ENCODE measurements around the gene SLIT1.

Gene SLIT1

DNA sequence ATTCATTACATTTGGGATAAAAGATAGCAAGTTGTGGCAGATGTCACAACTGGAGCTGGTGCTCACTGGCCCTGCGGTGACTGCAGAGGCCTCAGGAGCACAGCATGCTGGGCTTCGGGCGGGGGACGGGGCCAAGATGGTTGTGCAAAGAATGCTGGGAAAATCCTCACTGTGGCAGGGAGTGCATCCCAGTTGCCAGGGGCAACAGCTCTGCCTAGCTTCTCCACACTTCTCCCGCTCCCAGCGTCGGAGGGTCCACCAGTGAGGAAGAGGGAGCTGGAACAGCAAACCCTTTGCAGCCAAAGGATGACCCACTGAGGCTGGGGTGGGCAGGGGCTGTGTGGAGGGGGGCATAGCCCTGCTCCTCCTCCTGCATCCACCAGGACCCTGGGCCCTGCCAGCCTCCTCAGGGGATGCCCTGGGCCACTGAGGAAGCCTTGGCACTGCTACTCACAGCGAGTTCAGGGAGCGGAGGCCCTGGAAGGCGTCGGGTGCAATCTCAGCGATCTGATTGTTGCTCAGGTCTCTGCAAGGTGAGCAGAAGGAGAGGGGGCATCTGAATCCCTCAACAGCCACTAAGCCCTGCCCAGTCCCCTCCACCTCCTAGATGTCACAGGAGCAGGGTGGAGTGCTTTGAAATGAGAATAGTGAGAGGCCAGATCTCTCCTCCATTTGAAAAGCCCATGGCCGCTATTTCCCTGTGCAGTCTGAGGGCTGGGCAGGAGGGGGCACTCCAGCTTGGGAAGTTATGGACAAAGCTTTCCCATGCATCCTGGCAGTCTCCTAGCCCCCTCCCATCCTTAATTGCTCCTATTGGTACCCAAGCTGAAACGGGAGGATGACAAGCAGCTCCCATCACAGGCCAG, 126.5 kb downstream of the SLIT1 start:
- H3K36me3 ChIP-seq (ENCODE audit: insufficient read depth, low read length), result no peaks in the 10 kb centered on the region
- no peak for DNase-seq (ENCODE audit: low read depth, low spot score)
- H3K4me3 ChIP-seq, result no peak overlapping the region
- TF ChIP-seq POLR2AphosphoS5 (IDR thresholded peaks at IDR 0.05; ENCODE audit: borderline replicate concordance, low read depth, low read length) (no peak), EZH2 (IDR thresholded peaks at IDR 0.05) (no peak), FOXP2 (optimal IDR thresholded peaks at IDR 0.05; ENCODE audit: control extremely low read depth, extremely low read length, insufficient read depth) (no peak)
- H3K9ac ChIP-seq (ENCODE audit: insufficient read length), result no peak overlapping the region
- H3K27ac ChIP-seq, result no peak overlapping the region
- no peaks in the 10 kb centered on the region for H3K9me3 ChIP-seq (ENCODE audit: low read depth, low read length)

DNA sequence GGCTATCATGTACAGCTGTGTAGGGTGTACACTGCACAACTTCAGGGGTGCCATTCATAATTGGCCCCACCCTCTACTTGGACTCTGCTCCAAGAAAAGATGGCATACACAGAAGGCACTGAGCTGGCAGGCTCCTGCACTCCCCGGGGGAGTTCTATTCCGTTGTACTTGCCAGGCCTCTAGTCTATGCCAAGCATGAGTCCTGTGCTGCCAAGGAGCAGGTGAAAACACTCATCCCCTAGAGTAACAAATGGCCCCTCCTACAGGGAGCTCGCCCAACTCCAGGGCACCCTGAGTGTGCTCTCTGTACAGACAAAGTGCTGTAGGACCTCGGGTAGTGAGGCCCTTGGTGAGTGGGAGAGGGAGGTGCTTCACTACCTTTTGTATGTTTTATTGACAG, 127.2 kb downstream of the SLIT1 start:
- Histone ChIP-seq H3K9ac (ENCODE audit: insufficient read length) (no peak overlapping the region), H3K27ac (no peak overlapping the region), H3K4me3 (no peak overlapping the region), H3K9me3 (ENCODE audit: low read depth, low read length) (no peaks in the 10 kb centered on the region), H3K36me3 (ENCODE audit: insufficient read depth, low read length) (no peaks in the 10 kb centered on the region)
- no peak for DNase-seq (ENCODE audit: low read depth, low spot score)
- TF ChIP-seq POLR2AphosphoS5 (IDR thresholded peaks at IDR 0.05; ENCODE audit: borderline replicate concordance, low read depth, low read length) (no peak), EZH2 (IDR thresholded peaks at IDR 0.05) (no peak), FOXP2 (optimal IDR thresholded peaks at IDR 0.05; ENCODE audit: control extremely low read depth, extremely low read length, insufficient read depth) (no peak)

DNA sequence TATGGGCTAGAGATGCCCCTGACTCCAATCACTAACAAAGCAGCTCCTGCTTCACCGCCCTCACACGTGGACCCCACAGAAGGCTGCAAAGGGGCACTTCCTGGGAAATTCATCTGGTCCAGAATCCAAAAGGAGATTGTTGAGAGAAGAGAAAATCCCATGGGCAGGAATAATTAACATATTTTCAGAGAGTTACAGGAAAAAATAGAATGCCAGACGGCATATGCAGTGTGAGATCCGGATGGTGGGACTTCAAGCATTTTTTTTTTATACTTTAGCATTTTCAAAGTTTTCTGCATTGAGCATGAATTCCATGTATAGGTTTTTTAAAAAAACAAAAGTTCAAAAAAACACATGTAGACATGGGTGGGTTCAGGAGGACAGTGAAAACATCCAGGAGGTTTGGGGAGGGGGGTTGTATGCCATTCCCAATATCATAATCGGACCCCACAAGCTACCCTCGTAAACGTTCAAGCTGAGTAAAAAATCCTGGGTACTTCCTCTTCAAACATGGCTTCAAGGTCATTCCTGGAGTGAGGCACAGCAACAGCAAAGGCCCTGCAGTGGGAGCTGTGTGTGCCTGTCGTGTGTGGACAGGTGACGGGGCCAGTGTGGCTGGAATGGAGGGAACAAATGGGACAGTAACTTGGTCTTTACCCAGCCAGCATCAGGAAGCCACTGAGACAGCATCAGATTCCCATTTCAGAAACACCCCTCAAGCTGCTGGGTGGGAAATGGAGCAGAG, 128.1 kb downstream of the SLIT1 start:
- H3K27ac ChIP-seq, result no peak overlapping the region
- H3K9ac ChIP-seq (ENCODE audit: insufficient read length), result no peak overlapping the region
- no peaks in the 10 kb centered on the region for H3K9me3 ChIP-seq (ENCODE audit: low read depth, low read length)
- no peak for DNase-seq (ENCODE audit: low read depth, low spot score)
- TF ChIP-seq FOXP2 (optimal IDR thresholded peaks at IDR 0.05; ENCODE audit: control extremely low read depth, extremely low read length, insufficient read depth) (no peak), EZH2 (IDR thresholded peaks at IDR 0.05) (no peak), POLR2AphosphoS5 (IDR thresholded peaks at IDR 0.05; ENCODE audit: borderline replicate concordance, low read depth, low read length) (no peak)
- no peaks in the 10 kb centered on the region for H3K36me3 ChIP-seq (ENCODE audit: insufficient read depth, low read length)
- no peak overlapping the region for H3K4me3 ChIP-seq

DNA sequence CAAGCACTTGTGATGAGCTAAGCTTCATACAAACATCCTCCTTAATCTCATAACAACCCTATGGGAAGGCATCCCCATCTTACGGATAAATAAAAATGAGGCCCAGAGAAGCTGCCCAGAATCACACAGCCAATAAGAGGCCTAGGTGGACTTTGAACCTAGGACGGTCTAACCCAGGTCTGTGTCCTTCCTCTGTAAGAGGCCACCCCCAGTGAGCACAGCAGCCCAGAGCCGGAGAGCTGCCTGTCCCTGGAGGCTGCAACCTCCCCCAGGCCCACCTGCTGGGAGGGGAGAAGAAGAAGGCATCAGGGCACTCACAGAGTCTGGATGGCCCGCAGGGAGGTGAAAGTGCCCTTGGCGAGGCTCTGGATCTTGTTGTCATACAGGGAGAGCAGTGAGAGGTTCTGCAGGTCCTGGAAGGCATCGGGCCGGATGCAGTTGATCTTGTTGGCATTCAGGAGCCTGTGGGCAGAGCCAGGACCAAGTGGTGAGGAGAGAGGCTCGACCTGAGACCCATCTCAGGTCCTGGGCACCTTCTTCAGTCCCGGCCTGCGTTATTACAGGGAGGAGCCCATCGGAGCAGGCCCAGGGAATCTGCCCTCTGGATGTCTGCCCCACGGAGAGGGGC, 129.6 kb downstream of the SLIT1 start:
- DNase-seq (ENCODE audit: low read depth, low spot score), result no peak
- TF ChIP-seq POLR2AphosphoS5 (IDR thresholded peaks at IDR 0.05; ENCODE audit: borderline replicate concordance, low read depth, low read length), result no peak
- no peaks in the 10 kb centered on the region for H3K36me3 ChIP-seq (ENCODE audit: insufficient read depth, low read length)
- H3K27ac ChIP-seq, result no peak overlapping the region
- H3K4me3 ChIP-seq, result no peak overlapping the region
- H3K9ac ChIP-seq (ENCODE audit: insufficient read length), result no peak overlapping the region
- no peaks in the 10 kb centered on the region for H3K9me3 ChIP-seq (ENCODE audit: low read depth, low read length)

DNA sequence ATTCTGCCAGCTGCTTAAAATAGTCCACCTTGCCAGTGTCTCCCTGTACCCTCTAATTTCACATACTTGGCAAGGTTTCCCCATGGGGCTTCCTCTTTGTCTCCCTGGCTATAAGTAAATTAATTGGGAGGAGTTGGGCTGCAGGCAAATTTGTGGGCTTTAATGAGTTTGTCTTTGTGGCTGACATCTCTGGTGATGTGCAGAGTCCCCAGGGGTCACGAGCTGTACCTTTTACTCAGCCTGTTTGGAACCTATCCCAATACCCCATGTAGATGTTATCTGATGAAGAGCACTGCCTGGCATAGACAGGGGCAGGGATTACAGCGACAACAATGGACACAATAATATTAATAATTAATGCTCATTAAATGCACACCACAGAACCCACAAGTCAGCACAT, 132.5 kb downstream of the SLIT1 start:
- Histone ChIP-seq H3K4me3 (no peak overlapping the region), H3K9ac (ENCODE audit: insufficient read length) (no peak overlapping the region), H3K9me3 (ENCODE audit: low read depth, low read length) (no peaks in the 10 kb centered on the region), H3K27ac (no peak overlapping the region), H3K36me3 (ENCODE audit: insufficient read depth, low read length) (no peaks in the 10 kb centered on the region)
- TF ChIP-seq POLR2AphosphoS5 (IDR thresholded peaks at IDR 0.05; ENCODE audit: borderline replicate concordance, low read depth, low read length) (no peak), FOXP2 (optimal IDR thresholded peaks at IDR 0.05; ENCODE audit: control extremely low read depth, extremely low read length, insufficient read depth) (no peak), EZH2 (IDR thresholded peaks at IDR 0.05) (no peak)
- no peak for DNase-seq (ENCODE audit: low read depth, low spot score)

DNA sequence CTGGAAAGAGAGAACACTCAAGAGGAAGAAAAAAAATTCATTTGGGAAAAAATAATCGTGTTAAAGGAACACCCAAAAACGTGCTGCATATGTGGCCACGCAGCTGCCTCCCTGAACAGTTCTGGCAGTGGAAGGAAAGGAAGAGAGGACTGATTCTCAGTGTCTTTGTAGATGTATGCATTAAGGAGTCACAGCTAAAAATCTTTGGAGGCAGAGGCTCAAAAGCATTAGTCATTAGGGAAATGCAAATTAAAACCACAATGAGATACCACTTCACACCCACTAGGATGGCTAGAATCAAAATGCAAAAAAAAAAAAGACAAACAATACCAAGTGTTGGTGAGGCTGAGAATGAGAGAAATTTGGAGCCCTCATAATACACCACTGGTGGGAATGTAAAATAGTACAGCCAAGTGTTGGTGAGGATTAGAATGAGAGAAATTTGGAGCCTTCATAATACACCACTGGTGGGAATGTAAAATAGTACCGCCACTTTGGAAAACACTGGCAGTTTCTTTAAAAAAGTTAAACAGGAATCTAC, 134.7 kb downstream of the SLIT1 start:
- Histone ChIP-seq H3K9ac (ENCODE audit: insufficient read length) (no peak overlapping the region), H3K36me3 (ENCODE audit: insufficient read depth, low read length) (no peaks in the 10 kb centered on the region), H3K27ac (no peak overlapping the region), H3K9me3 (ENCODE audit: low read depth, low read length) (no peaks in the 10 kb centered on the region), H3K4me3 (no peak overlapping the region)
- TF ChIP-seq EZH2 (IDR thresholded peaks at IDR 0.05), result no peak
- no peak for TF ChIP-seq FOXP2 (optimal IDR thresholded peaks at IDR 0.05; ENCODE audit: control extremely low read depth, extremely low read length, insufficient read depth)
- no peak for TF ChIP-seq POLR2AphosphoS5 (IDR thresholded peaks at IDR 0.05; ENCODE audit: borderline replicate concordance, low read depth, low read length)
- no peak for DNase-seq (ENCODE audit: low read depth, low spot score)

DNA sequence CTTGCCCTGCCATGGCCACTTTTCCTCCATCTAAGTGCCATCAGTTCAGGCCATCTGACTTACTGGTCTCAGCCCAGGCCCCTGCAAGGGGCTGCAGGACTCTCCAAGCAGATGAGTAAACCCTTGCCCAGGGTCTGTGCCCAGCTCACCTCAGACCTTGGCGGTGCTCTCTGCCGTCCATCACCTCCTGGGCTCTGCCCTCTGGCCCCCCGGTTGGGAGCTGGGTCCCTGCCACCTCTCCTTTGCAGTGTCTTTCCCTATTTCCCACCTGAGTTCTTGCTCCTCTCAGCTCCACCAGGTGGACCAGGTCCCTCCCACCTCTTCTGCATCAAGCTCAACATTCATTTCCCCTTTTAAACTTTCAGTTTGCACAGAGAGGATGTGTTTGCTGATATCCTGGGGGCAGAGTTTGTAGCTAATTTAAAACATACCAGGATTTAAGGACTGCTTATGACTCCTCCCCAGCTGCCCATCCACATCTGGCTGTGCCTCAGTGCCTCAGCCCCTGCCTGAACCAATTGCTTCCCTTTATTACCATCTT, 135.5 kb downstream of the SLIT1 start:
- no peak overlapping the region for H3K4me3 ChIP-seq
- no peak overlapping the region for H3K9ac ChIP-seq (ENCODE audit: insufficient read length)
- no peak for DNase-seq (ENCODE audit: low read depth, low spot score)
- no peaks in the 10 kb centered on the region for H3K9me3 ChIP-seq (ENCODE audit: low read depth, low read length)
- no peak overlapping the region for H3K27ac ChIP-seq
- no peak for TF ChIP-seq EZH2 (IDR thresholded peaks at IDR 0.05)
- no peaks in the 10 kb centered on the region for H3K36me3 ChIP-seq (ENCODE audit: insufficient read depth, low read length)

DNA sequence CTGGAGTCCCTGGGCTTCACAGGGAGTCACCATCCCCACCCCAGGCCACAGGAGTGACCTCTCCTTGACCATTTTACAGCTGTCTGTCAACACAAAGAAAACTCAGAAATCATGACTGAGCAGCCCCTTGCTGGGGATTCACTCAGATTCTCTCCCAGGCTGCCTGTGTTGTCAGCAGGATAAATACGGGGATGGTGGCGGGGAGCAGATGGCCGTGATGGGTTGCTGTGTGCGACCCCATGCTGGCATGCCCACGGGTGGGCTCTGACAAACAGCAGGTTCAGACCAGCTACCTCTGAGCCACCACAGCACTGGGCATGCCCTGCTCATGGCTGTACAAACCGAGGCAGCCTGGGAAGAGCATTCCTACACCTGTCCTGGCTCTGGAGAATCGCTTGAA, 136.1 kb downstream of the SLIT1 start:
- no peak overlapping the region for H3K9ac ChIP-seq (ENCODE audit: insufficient read length)
- no peak overlapping the region for H3K4me3 ChIP-seq
- H3K27ac ChIP-seq, result no peak overlapping the region
- no peaks in the 10 kb centered on the region for H3K36me3 ChIP-seq (ENCODE audit: insufficient read depth, low read length)
- no peak for TF ChIP-seq POLR2AphosphoS5 (IDR thresholded peaks at IDR 0.05; ENCODE audit: borderline replicate concordance, low read depth, low read length)
- no peak for TF ChIP-seq EZH2 (IDR thresholded peaks at IDR 0.05)
- TF ChIP-seq FOXP2 (optimal IDR thresholded peaks at IDR 0.05; ENCODE audit: control extremely low read depth, extremely low read length, insufficient read depth), result no peak
- no peaks in the 10 kb centered on the region for H3K9me3 ChIP-seq (ENCODE audit: low read depth, low read length)
- DNase-seq (ENCODE audit: low read depth, low spot score), result no peak

All from SK-N-MC (cell line).